Gastrocnemius medialis (tissue), 4 donors: Measurements from ENCODE around the gene FBXL17. TPM values are rescaled to one million over a fixed set of nuclear protein-coding genes. Genes with fewer than 3 reads are reported as not detected.

ENCODE experiments used
- ATAC-seq, 2 donors: fragments of 150-250 bp; one replicate each; pipeline ENCODE4 v1.9.1; 2016
- DNase-seq, 2 donors: peaks; one replicate each; pipeline ENCODE4 v3.0.0-alpha.2; 2019
- H3K27ac ChIP-seq, 4 donors: fragments of 200-600 bp; sonication (generic); 1 replicate in 1 of 4; 2 replicates in 3 of 4; pipeline ENCODE4 v1.5.1; 2016 to 2018; ENCODE audit warnings: mild to moderate bottlenecking in 2 of 4, moderate library complexity in 1 of 4
- H3K27me3 ChIP-seq, 3 donors: fragments of 200-600 bp; sonication (generic) in 2 of 3; 1 replicate in 1 of 3; 2 replicates in 2 of 3; pipeline versions ENCODE4 v1.5.1 to v1.6.0; 2016 to 2019; ENCODE audit warnings: mild to moderate bottlenecking in 1 of 3, moderate library complexity in 1 of 3
- H3K36me3 ChIP-seq, 2 donors: fragments of 200-600 bp; sonication (generic) in 1 of 2; one replicate each; pipeline ENCODE4 v1.5.1; 2017 to 2018
- H3K4me1 ChIP-seq, 2 donors: fragments of 200-600 bp; sonication (generic) in 1 of 2; one replicate each; pipeline ENCODE4 v1.5.1; 2016 to 2017; ENCODE audit warnings: mild to moderate bottlenecking in 2 of 2
- H3K4me3 ChIP-seq, 4 donors: fragments of 200-600 bp; sonication (generic) in 3 of 4; 1 replicate in 1 of 4; 2 replicates in 3 of 4; pipeline ENCODE4 v1.5.1; 2016 to 2019; ENCODE audit warnings: mild to moderate bottlenecking in 2 of 4
- H3K9me3 ChIP-seq, 3 donors: fragments of 200-600 bp; sonication (generic) in 2 of 3; 1 replicate in 1 of 3; 2 replicates in 2 of 3; pipeline ENCODE4 v1.5.1; 2016 to 2019
- POLR2A ChIP-seq, 2 donors: fragments of 450-650 bp; IDR thresholded peaks; one replicate each; pipeline ENCODE4 v1.6.1; 2017; ENCODE audit warnings: antibody characterized with exemption in 2 of 2, mild to moderate bottlenecking in 2 of 2, moderate library complexity in 2 of 2
- in situ Hi-C, 4 donors: fragments of 200-750 bp; cut with MboI; loops; one replicate each; pipeline versions ENCODE4 v1.15.0 to v1.8.0; 2017; ENCODE audit warnings: low sequenced_read_pairs in 4 of 4
- intact Hi-C: fragments of 100-400 bp; cut with DNase I; formaldehyde crosslinking; loops from one replicate; pipeline ENCODE4 v1.15.1; 2023; ENCODE audit warnings: low total_unique reads
- total RNA-seq, 4 donors: library from RNA; depleted of rRNA; stranded (reverse); fragments of >200 nt; gene quantifications; one replicate each; pipeline versions ENCODE4 v1.1.0 to v1.2.3, GENCODE V29; 2016
- TF ChIP-seq, protein P1 (sequence below), 5 experiments: fragments of 450-650 bp in 3 of 5; fragments of 200-600 bp in 2 of 5; sonication (generic) in 2 of 5; IDR thresholded peaks in 4 of 5; conservative IDR thresholded peaks in 1 of 5; 1 replicate in 4 of 5; 2 replicates in 1 of 5; pipeline ENCODE4 v1.5.1; 2016 to 2019; ENCODE audit warnings: antibody characterized with exemption in 5 of 5, mild to moderate bottlenecking in 3 of 5, moderate library complexity in 3 of 5

Gene FBXL17
- total RNA-seq, 4 donors from 2014 or later: 23.3 to 33.4 (median 26.9) TPM

GRCh38 chr5:107993341-107993740 is 388.6 kb downstream of the FBXL17 start:
- no peak for DNase-seq
- no peak for TF ChIP-seq POLR2A (IDR thresholded peaks at IDR 0.05)
- TF ChIP-seq, protein P1, sequence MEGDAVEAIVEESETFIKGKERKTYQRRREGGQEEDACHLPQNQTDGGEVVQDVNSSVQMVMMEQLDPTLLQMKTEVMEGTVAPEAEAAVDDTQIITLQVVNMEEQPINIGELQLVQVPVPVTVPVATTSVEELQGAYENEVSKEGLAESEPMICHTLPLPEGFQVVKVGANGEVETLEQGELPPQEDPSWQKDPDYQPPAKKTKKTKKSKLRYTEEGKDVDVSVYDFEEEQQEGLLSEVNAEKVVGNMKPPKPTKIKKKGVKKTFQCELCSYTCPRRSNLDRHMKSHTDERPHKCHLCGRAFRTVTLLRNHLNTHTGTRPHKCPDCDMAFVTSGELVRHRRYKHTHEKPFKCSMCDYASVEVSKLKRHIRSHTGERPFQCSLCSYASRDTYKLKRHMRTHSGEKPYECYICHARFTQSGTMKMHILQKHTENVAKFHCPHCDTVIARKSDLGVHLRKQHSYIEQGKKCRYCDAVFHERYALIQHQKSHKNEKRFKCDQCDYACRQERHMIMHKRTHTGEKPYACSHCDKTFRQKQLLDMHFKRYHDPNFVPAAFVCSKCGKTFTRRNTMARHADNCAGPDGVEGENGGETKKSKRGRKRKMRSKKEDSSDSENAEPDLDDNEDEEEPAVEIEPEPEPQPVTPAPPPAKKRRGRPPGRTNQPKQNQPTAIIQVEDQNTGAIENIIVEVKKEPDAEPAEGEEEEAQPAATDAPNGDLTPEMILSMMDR (IDR thresholded peaks at IDR 0.05 in 4 of 5, conservative IDR thresholded peaks at IDR 0.05 in 1 of 5): no peak
- ATAC-seq: no peak
- in situ Hi-C loops (no loop called here), intact Hi-C loops (no loop called here)
- Histone ChIP-seq H3K9me3 (no peaks in the 10 kb centered on the region), H3K27ac (no peak overlapping the region), H3K4me1 (peaks cover 0 to 5% of the 10 kb centered on the region in 2 donors), H3K4me3 (no peak overlapping the region), H3K27me3 (no peaks in the 10 kb centered on the region), H3K36me3 (no peaks in the 10 kb centered on the region)

- DNase-seq (no peak), ATAC-seq (no peak)
- in situ Hi-C loops: no loop called here
- TF ChIP-seq POLR2A (IDR thresholded peaks at IDR 0.05): no peak
- TF ChIP-seq, protein P1 (IDR thresholded peaks at IDR 0.05 in 4 of 5, conservative IDR thresholded peaks at IDR 0.05 in 1 of 5): no peak
- Histone ChIP-seq H3K4me3 (no peak overlapping the region), H3K36me3 (no peaks in the 10 kb centered on the region), H3K4me1 (peaks cover under 1 to 8% of the 10 kb centered on the region in 2 donors), H3K27me3 (no peaks in the 10 kb centered on the region), H3K9me3 (no peaks in the 10 kb centered on the region), H3K27ac (no peak overlapping the region)
- intact Hi-C loops: no loop called here
These were observed 390.8 kb downstream of the FBXL17 start for GRCh38 chr5:107990881-107991810.

GRCh38 chr5:107985144-107985543 is 396.8 kb downstream of the FBXL17 start:
- H3K9me3 ChIP-seq: no peaks in the 10 kb centered on the region
- in situ Hi-C loops: no loop called here
- no peak overlapping the region for H3K4me3 ChIP-seq
- DNase-seq (peak; percentile 33 to 39), ATAC-seq (peak; percentile 75 to 82)
- intact Hi-C loops: no loop called here
- H3K27me3 ChIP-seq: no peaks in the 10 kb centered on the region
- TF ChIP-seq POLR2A (IDR thresholded peaks at IDR 0.05): no peak
- TF ChIP-seq, protein P1 (IDR thresholded peaks at IDR 0.05 in 4 of 5, conservative IDR thresholded peaks at IDR 0.05 in 1 of 5): no peak
- H3K36me3 ChIP-seq: no peaks in the 10 kb centered on the region
- H3K27ac ChIP-seq: peak overlapping the region in 1 of 4 donors; percentile 39
- H3K4me1 ChIP-seq: peaks cover 16 to 19% of the 10 kb centered on the region in 2 donors

DNA sequence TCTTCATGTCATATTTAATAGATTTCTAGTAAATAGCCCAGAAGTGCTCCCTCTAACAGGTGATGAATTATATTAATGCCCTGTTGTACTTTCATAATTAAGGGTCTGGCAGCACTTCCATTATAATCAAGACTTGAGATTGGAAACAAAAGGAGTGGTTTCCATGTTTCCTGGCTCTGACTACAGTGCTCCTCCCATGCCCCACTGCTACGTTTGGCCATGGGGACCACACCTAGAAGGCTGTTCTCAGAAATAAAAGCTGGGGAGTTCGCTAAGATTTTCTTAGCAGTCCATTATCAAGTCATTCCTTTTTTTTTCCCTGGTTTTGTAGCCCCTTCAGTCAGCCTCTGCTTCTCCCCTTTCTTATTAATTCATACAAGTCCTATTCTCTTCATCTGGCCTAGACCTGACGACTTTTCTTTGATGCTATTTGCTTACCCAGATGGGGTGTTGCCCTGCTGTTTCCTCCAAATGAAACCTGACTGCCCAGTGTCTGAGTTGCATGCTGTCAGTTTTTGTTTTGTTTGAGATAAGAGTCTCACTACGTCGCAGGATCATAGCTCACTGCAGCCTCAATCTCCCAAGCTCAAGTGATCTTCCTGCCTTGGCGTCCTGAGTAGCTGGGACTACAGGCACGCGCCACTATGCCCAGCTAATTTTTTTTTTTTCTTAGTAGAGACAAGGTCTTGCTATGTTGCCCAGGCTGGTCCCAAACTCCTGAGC is 399.0 kb downstream of the FBXL17 start:
- in situ Hi-C loops (no loop called here), intact Hi-C loops (no loop called here)
- H3K36me3 ChIP-seq: no peaks in the 10 kb centered on the region
- no peak for ATAC-seq
- H3K27ac ChIP-seq: no peak overlapping the region
- no peaks in the 10 kb centered on the region for H3K27me3 ChIP-seq
- H3K9me3 ChIP-seq: no peaks in the 10 kb centered on the region
- DNase-seq: no peak
- no peak overlapping the region for H3K4me3 ChIP-seq
- H3K4me1 ChIP-seq: peaks cover 16 to 19% of the 10 kb centered on the region in 2 donors
- TF ChIP-seq, protein P1 (IDR thresholded peaks at IDR 0.05 in 4 of 5, conservative IDR thresholded peaks at IDR 0.05 in 1 of 5): no peak
- TF ChIP-seq POLR2A (IDR thresholded peaks at IDR 0.05): no peak
